ENCODE data around the gene VWA3A. TPM values are rescaled to one million over a fixed set of nuclear protein-coding genes. Genes with fewer than 3 reads are reported as not detected.

The VWA3A gene
- total and polyA plus RNA-seq, 2 of the 8 experiments (the other 6 are each of a cell fraction or from before 2014, with no cell fraction given), result 0.05 TPM; not detected in 1

DNA sequence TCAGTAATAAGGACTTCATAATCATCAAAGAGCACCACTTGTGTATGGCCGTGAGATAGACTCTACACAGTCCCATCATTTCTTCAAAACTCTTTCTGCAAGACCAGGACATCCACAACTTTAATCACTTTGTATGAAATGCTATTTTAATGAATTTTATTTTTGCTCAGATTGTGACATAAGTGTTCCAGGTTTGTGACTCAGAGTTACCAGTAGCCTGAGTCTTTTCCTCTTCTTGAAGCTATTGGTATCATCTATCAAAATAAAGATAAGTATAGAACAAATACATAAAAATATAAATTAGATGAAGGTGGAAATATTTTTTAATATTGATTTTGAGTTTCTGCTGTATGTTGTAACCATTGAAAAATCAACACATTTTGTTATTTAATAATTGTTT lies 16.6 kb upstream of the VWA3A start:
- H4K8ac ChIP-seq (ENCODE audit: extremely low read depth, insufficient read depth, low read length), result no peak overlapping the region
- no peak overlapping the region for H3K23ac ChIP-seq (ENCODE audit: insufficient read length)
- no peak overlapping the region for H2BK120ac ChIP-seq (replicated peaks; ENCODE audit: low read depth, low read length)
- no peak overlapping the region for H2AK5ac ChIP-seq (ENCODE audit: low read depth, low read length)
- no peak overlapping the region for H2BK20ac ChIP-seq (ENCODE audit: low read length)
- H3K9me3 ChIP-seq (ENCODE audit: insufficient read depth in 2 of 2, low read depth in 1 of 2, low read length in 1 of 2), result no peaks in the 10 kb centered on the region
- no peaks in the 10 kb centered on the region for H3K36me3 ChIP-seq (ENCODE audit: control insufficient read depth in 2 of 4, insufficient read depth in 4 of 4, low read length in 3 of 4)
- no peak overlapping the region for H2BK5ac ChIP-seq (ENCODE audit: low read depth, low read length)
- H2AFZ ChIP-seq (ENCODE audit: low read length), result no peak overlapping the region
- H3K18ac ChIP-seq (ENCODE audit: extremely low read depth, low read length), result no peak overlapping the region
- H3K4me2 ChIP-seq (ENCODE audit: insufficient read depth in 1 of 2, low read depth in 2 of 2, low read length in 2 of 2), result no peak overlapping the region
- H2BK15ac ChIP-seq (ENCODE audit: low read length), result no peak overlapping the region
- H3K56ac ChIP-seq (replicated peaks; ENCODE audit: insufficient read length, low read depth, low read length), result no peak overlapping the region
- H4K5ac ChIP-seq (ENCODE audit: insufficient read length, low read depth, low read length), result no peak overlapping the region
- H3K27me3 ChIP-seq (replicated peaks in 1 of 4; ENCODE audit: control insufficient read depth in 3 of 4, extremely low read depth in 1 of 4, insufficient read depth in 3 of 4, low read length in 3 of 4), result no peaks in the 10 kb centered on the region
- H4K91ac ChIP-seq (replicated peaks; ENCODE audit: insufficient read length, low read length), result no peak overlapping the region
- H3K9ac ChIP-seq (replicated peaks in 1 of 4; ENCODE audit: extremely low read depth in 1 of 4, low read depth in 3 of 4, low read length in 3 of 4), result no peak overlapping the region
- no peak overlapping the region for H3K4me3 ChIP-seq (ENCODE audit: extremely low read depth in 1 of 4, insufficient read depth in 2 of 4, low read depth in 3 of 4, low read length in 4 of 4)
- H3K79me2 ChIP-seq (ENCODE audit: control insufficient read depth in 1 of 2, insufficient read depth in 2 of 2, low read length in 2 of 2), result peaks cover 0 to 5% of the 10 kb centered on the region in 2 experiments; a peak in 1 of 4 replicates
- peaks cover 0 to 2% of the 10 kb centered on the region in 2 experiments for H4K20me1 ChIP-seq (replicated peaks in 1 of 2; ENCODE audit: control insufficient read depth in 1 of 2, insufficient read depth in 2 of 2, low read length in 2 of 2)
- H3K79me1 ChIP-seq (ENCODE audit: low read depth, low read length), result no peaks in the 10 kb centered on the region
- H3K27ac ChIP-seq (ENCODE audit: low read depth, low read length), result no peak overlapping the region
- H3K4ac ChIP-seq (replicated peaks; ENCODE audit: insufficient read length, low read depth, low read length), result no peak overlapping the region
- ChIA-PET POLR2A (ENCODE audit: partially characterized antibody) (interaction anchor here (1.0 kb wide), 1 partner anchor 65 kb away, joined by 3 read pairs; no protein-coding TSS in a partner anchor), CTCF (ENCODE audit: partially characterized antibody) (interaction anchor here (0.6 to 6.0 kb wide), 7 partner anchors 10 to 114 kb away, joined by 3 to 247 read pairs (median 38); partner anchors contain the start of genes MOSMO, PDZD9 and VWA3A)
- no peak overlapping the region for H2BK12ac ChIP-seq (ENCODE audit: low read depth, low read length)
- H3K23me2 ChIP-seq (ENCODE audit: low read depth, low read length), result no peaks in the 10 kb centered on the region
- 81% methylated on average over 1 of the region's 1 CpG; no CpG with 5 or more reads in 1 of the 2 experiments for WGBS, 2 experiments (ENCODE audit: extremely low coverage in 1 of 2, insufficient coverage in 1 of 2, insufficient read length in 1 of 2, insufficient replicate concordance in 2 of 2, low coverage in 1 of 2, low lambda C conversion rate in 2 of 2, missing lambda C conversion rate in 1 of 2)
- TF ChIP-seq NANOG (IDR thresholded peaks at IDR 0.05; ENCODE audit: insufficient read depth, low read depth, low read length, poor library complexity, severe bottlenecking) (no peak), PHF8 (conservative IDR thresholded peaks at IDR 0.05; ENCODE audit: low read depth, low read length) (no peak), TCF12 (IDR thresholded peaks at IDR 0.05; ENCODE audit: low read depth, low read length) (no peak), RXRA (IDR thresholded peaks at IDR 0.05; ENCODE audit: insufficient read depth, low read depth, low read length) (no peak), BCL11A (IDR thresholded peaks at IDR 0.05; ENCODE audit: low read depth in 2 of 2, low read length in 2 of 2) (no peak), SIX5 (IDR thresholded peaks at IDR 0.05; ENCODE audit: low read depth, low read length) (no peak), ZNF274 (IDR thresholded peaks at IDR 0.05; ENCODE audit: borderline replicate concordance, extremely low read depth, low read length) (no peak), MAFK (IDR thresholded peaks at IDR 0.05; ENCODE audit: low read depth, low read length) (no peak), NRF1 (IDR thresholded peaks at IDR 0.05; ENCODE audit: low read depth, low read length) (no peak)
- TF ChIP-seq, protein P1, sequence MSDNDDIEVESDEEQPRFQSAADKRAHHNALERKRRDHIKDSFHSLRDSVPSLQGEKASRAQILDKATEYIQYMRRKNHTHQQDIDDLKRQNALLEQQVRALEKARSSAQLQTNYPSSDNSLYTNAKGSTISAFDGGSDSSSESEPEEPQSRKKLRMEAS (IDR thresholded peaks at IDR 0.05), result no peak
- TF ChIP-seq, protein P2, sequence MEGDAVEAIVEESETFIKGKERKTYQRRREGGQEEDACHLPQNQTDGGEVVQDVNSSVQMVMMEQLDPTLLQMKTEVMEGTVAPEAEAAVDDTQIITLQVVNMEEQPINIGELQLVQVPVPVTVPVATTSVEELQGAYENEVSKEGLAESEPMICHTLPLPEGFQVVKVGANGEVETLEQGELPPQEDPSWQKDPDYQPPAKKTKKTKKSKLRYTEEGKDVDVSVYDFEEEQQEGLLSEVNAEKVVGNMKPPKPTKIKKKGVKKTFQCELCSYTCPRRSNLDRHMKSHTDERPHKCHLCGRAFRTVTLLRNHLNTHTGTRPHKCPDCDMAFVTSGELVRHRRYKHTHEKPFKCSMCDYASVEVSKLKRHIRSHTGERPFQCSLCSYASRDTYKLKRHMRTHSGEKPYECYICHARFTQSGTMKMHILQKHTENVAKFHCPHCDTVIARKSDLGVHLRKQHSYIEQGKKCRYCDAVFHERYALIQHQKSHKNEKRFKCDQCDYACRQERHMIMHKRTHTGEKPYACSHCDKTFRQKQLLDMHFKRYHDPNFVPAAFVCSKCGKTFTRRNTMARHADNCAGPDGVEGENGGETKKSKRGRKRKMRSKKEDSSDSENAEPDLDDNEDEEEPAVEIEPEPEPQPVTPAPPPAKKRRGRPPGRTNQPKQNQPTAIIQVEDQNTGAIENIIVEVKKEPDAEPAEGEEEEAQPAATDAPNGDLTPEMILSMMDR (IDR thresholded peaks at IDR 0.05; ENCODE audit: control extremely low read depth in 1 of 3, insufficient read depth in 1 of 3, low read depth in 1 of 3, low read length in 3 of 3), result no peak
- DNase-seq (ENCODE audit: low read depth in 1 of 2, low spot score in 2 of 2) (no peak), FAIRE-seq (no peak)
- no peaks in the 10 kb centered on the region for H3K4me1 ChIP-seq (replicated peaks in 1 of 4; ENCODE audit: control insufficient read depth in 3 of 4, insufficient read depth in 4 of 4, low read length in 3 of 4)
- H3K14ac ChIP-seq (ENCODE audit: insufficient read length), result no peak overlapping the region

Data from H1 (cell line).